Memory B cell (primary cell): Measurements from ENCODE around the gene C2CD5.
"Not testable (repeated sequence)": the region's sequence is repeated elsewhere in the genome, so short reads cannot be mapped to it uniquely, and the experiment has no call there.

Source experiments
- ATAC-seq: fragments of 150-1000 bp; cut with Tn5 transposase; 2 replicates; pipeline ENCODE4 v1.10.0; 2021; ENCODE audit warnings: low read depth, mild to moderate bottlenecking, moderate library complexity
- DNase-seq, 2 donors: peaks; one replicate each; pipeline ENCODE4 v3.0.0; 2022; ENCODE audit warnings: low spot score in 2 of 2
- H3K27ac Mint-ChIP-seq: one replicate; pipeline ENCODE4 v1.8.0; 2022; ENCODE audit warnings: mild to moderate bottlenecking, moderate library complexity, mixed read lengths
- H3K27me3 Mint-ChIP-seq: one replicate; pipeline ENCODE4 v1.8.0; 2022; ENCODE audit warnings: mixed read lengths
- H3K36me3 Mint-ChIP-seq: one replicate; pipeline ENCODE4 v1.8.0; 2022; ENCODE audit warnings: mild to moderate bottlenecking, mixed read lengths
- H3K4me1 Mint-ChIP-seq: one replicate; pipeline ENCODE4 v1.8.0; 2022; ENCODE audit warnings: mixed read lengths
- H3K4me3 Mint-ChIP-seq: one replicate; pipeline ENCODE4 v1.8.0; 2022; ENCODE audit warnings: mild to moderate bottlenecking, moderate library complexity, mixed read lengths
- H3K9me3 Mint-ChIP-seq: one replicate; pipeline ENCODE4 v1.8.0; 2022; ENCODE audit warnings: mixed read lengths

C2CD5 gene

DNA sequence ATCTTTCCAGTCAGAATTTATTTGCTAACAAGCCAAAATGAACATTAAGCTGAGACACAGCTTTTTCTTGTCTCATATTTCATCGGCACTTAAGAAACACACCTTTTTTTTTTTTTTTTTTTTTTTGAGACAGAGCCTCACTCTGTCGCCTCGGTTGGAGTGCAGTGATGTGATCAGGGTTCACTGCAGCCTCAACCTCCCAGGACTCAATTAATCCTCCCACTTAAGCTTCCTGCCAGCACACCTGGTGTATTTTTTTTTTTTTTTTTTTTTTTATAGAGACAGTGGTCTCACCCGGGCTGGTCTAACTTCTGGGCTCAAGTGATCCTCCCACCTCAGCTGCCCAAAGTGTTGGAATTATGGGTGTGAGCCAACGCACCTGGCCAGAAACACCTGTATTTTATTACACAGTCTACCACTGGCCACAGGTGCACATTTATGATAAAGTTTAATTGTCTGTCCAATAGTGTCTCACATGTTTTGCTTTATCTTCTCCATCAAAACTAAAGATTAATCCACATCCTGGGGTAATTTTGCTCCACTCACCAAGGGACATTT lies 62.7 kb downstream of the C2CD5 start:
- Mint-ChIP-seq H3K27ac (peak overlapping the region; percentile 9), H3K27me3 (no peaks in the 10 kb centered on the region)
- no peak for ATAC-seq

DNA sequence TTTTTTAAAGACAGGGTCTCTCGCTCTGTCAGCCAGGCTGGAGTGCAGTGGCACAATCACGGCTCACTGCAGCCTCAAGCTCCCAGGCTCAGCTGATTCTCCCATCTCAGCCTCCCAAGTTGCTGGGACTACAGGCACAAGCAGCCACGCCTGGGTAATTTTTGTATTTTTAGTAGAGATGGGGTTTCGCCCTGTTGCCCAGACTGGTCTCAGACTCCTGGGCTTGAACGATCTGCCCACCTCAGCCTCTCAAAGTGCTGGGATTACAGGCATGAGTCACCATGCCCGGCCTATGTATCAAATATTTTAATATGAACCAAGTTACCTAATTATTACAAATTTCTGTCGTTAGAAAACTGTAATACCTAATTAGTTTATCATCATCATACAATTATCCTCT lies 63.5 kb downstream of the C2CD5 start:
- ATAC-seq, H3K9me3 Mint-ChIP-seq, H3K4me3 Mint-ChIP-seq, H3K27ac Mint-ChIP-seq, DNase-seq, H3K27me3 Mint-ChIP-seq, H3K4me1 Mint-ChIP-seq: not testable (repeated sequence)
- peaks cover 25% of the 10 kb centered on the region for H3K36me3 Mint-ChIP-seq

More for the DNA sequence above, 62.7 kb downstream of the C2CD5 start:
- Mint-ChIP-seq H3K4me1 (peaks cover 7% of the 10 kb centered on the region), H3K36me3 (peaks cover 28% of the 10 kb centered on the region), H3K9me3 (no peaks in the 10 kb centered on the region), H3K4me3 (no peak overlapping the region)
- no peak for DNase-seq

GRCh38 chr12:22480016-22480415 lies 64.3 kb downstream of the C2CD5 start:
- Mint-ChIP-seq H3K36me3 (peaks cover 25% of the 10 kb centered on the region), H3K27me3 (no peaks in the 10 kb centered on the region), H3K9me3 (no peaks in the 10 kb centered on the region), H3K27ac (no peak overlapping the region), H3K4me1 (peaks cover 7% of the 10 kb centered on the region), H3K4me3 (no peak overlapping the region)
- ATAC-seq (no peak), DNase-seq (no peak)

GRCh38 chr12:22477894-22478287 lies 66.5 kb downstream of the C2CD5 start:
- peak overlapping the region; percentile 45 for H3K27ac Mint-ChIP-seq
- peaks cover 25% of the 10 kb centered on the region for H3K36me3 Mint-ChIP-seq

DNA sequence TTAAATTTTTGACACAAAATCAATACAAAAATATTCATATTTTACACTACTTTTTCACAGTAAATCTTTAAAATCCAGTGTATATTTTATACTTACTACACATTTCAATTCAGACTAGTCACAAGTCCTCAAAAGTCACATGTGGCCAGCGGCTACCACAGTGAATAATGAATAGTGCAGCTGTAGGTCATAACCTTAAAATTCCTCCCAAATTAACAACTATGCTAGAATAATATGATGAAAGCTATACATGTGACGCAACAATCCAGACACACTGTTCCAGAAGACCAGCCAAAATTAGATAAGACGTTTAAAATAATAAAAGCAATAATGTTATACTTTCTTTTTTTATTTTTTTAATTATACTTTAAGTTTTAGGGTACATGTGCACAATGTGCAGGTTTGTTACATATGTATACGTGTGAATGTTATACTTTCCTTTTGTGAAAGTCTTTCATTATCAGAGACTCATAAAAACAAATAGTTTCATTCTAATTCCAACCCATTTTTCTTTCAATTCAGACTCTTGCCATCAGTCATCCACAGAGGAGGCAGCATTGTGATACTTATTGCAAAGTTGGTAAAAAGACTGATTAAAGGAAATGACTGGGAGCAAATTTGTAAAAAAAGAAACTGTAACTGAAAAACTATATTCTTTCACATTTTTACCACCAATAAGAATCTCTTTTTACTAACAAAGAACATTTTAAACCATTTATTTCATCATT lies 67.0 kb downstream of the C2CD5 start:
- Mint-ChIP-seq H3K4me3 (no peak overlapping the region), H3K4me1 (peaks cover 16% of the 10 kb centered on the region), H3K36me3 (peaks cover 23% of the 10 kb centered on the region), H3K27me3 (no peaks in the 10 kb centered on the region), H3K27ac (peak overlapping the region; percentile 45), H3K9me3 (no peaks in the 10 kb centered on the region)
- DNase-seq (no peak), ATAC-seq (no peak)

More at GRCh38 chr12:22477894-22478287, 66.5 kb downstream of the C2CD5 start:
- Mint-ChIP-seq H3K4me1 (peaks cover 16% of the 10 kb centered on the region), H3K27me3 (no peaks in the 10 kb centered on the region), H3K9me3 (no peaks in the 10 kb centered on the region), H3K4me3 (no peak overlapping the region)
- no peak for DNase-seq
- ATAC-seq: no peak

GRCh38 chr12:22476133-22476532 lies 68.2 kb downstream of the C2CD5 start:
- Mint-ChIP-seq H3K27ac (no peak overlapping the region), H3K4me3 (no peak overlapping the region), H3K36me3 (peaks cover 22% of the 10 kb centered on the region), H3K4me1 (peaks cover 13% of the 10 kb centered on the region), H3K9me3 (no peaks in the 10 kb centered on the region), H3K27me3 (no peaks in the 10 kb centered on the region)
- DNase-seq (no peak), ATAC-seq (no peak)

DNA sequence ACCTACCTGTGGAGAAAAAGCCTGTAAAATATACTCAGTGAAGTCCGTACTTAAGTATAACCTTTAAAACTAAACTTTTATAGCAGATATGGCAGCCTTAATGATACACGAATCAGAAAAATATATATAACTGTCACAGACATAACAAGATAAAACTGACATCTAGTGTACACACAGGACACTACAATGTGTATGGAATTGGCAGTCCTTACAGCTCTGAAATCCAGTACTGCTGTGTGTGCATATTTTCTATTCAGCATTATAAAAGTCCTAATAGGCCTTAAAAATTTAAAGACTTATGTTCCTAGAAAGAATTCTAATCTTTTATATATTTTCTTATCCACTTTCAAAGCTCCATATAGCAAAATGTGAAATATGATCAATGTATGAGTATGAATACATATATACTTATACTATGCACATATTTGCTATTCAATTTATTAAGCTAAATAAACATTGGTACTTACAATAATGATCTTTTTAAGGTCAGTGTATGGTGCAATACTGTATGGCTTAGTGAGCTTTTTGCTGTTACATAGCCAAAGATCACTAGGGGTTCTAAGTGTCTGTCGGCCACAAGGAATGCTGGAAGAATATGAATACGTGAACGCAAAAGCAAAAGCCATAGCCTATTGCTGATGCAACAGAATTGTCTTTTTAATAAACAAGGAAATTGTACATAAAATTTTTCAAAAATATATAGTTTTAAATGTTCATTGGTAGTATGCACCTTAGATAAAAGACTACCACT lies 69.2 kb downstream of the C2CD5 start:
- Mint-ChIP-seq H3K4me3 (no peak overlapping the region), H3K4me1 (peaks cover 12% of the 10 kb centered on the region), H3K9me3 (no peaks in the 10 kb centered on the region), H3K36me3 (peaks cover 20% of the 10 kb centered on the region), H3K27me3 (no peaks in the 10 kb centered on the region), H3K27ac (no peak overlapping the region)
- ATAC-seq (no peak), DNase-seq (no peak)

DNA sequence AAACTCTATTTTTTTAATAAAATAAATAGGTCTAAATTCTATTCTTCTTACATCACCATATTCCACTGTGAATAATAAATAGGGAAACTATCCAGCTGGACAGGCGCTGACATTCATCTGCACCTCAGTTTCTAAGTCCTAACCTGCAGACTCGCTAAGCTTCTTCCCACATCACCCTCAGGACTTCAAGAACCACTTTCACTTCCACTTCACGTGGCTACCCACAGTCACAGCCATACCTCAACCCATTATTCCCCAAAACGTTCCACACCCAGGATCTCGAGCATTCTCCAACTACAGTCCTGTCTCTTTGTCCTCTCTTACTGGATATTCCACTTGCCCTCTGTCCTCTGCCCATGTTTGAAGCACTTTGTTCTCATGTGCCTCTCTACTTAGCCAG lies 71.1 kb downstream of the C2CD5 start:
- H3K4me1 Mint-ChIP-seq: peaks cover 11% of the 10 kb centered on the region
- peaks cover 21% of the 10 kb centered on the region for H3K36me3 Mint-ChIP-seq
- no peak overlapping the region for H3K4me3 Mint-ChIP-seq
- H3K9me3 Mint-ChIP-seq: no peaks in the 10 kb centered on the region
- peak overlapping the region; percentile 49 for H3K27ac Mint-ChIP-seq
- no peak for DNase-seq
- ATAC-seq: peak; percentile 88
- H3K27me3 Mint-ChIP-seq: no peaks in the 10 kb centered on the region

DNA sequence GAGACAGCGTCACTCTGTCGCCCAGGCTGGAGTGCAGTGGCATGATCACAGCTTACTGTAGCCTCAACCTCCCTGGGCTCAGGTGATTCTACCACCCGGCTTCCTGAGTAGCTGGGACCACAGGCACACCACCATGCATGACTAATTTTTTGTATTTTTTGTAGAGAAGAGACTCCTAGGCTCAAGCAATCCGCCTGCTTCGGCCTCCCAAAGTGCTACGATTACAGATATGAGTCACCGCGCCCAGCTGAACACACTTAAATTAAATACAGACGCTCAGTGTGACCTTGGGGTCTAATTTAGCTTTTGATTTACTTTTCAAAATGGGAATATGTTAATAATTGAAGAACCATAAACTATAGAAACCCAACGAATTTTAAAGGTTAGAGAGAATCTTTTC lies 77.2 kb downstream of the C2CD5 start:
- no peaks in the 10 kb centered on the region for H3K4me1 Mint-ChIP-seq
- no peaks in the 10 kb centered on the region for H3K27me3 Mint-ChIP-seq
- no peak overlapping the region for H3K4me3 Mint-ChIP-seq
- H3K36me3 Mint-ChIP-seq: peaks cover 14% of the 10 kb centered on the region
- H3K27ac Mint-ChIP-seq: no peak overlapping the region
- DNase-seq (no peak), ATAC-seq (peak; percentile 31)
- no peaks in the 10 kb centered on the region for H3K9me3 Mint-ChIP-seq

DNA sequence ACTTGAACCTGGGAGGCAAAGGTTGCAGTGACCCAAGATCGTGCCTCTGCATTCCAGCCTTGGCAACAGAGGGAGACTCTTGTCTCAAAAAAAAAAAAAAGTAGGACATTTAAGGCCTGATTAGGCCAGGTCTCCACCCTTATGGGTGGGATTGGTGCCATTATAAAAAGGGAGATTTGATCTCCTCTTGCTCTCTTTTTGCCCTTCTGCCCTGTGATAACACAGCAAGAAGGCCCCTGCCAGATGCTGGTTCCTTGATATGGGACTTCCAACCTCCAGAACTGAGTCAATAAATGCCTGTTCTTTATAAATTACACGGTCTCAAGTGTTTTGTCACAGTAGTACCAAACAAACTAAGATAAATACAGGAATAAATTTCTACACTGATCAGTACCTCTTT lies 81.0 kb downstream of the C2CD5 start:
- H3K4me3 Mint-ChIP-seq: no peak overlapping the region
- no peaks in the 10 kb centered on the region for H3K9me3 Mint-ChIP-seq
- peaks cover 11% of the 10 kb centered on the region for H3K36me3 Mint-ChIP-seq
- DNase-seq: no peak
- H3K4me1 Mint-ChIP-seq: peaks cover 4% of the 10 kb centered on the region
- H3K27me3 Mint-ChIP-seq: no peaks in the 10 kb centered on the region
- H3K27ac Mint-ChIP-seq: no peak overlapping the region
- ATAC-seq: no peak

DNA sequence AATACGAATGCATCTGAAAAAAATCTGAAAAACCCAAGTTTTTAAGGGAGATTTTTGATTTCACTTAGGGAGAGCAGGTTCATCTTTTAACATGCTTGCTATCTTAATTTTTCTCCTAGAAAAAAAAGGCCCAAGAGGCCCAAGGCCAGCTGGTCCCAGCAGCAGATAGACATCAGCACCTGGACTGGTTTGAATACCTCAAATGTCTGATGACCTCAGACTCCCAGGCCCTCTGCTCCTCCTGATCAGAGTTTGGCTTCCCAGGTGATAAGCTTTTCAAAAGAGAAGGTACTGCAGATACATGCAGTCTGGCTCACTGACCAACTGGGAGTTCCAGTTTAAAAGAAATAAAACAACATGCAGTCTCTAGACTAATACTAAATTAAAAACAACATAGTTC lies 82.6 kb downstream of the C2CD5 start:
- H3K4me1 Mint-ChIP-seq: peaks cover 7% of the 10 kb centered on the region
- peaks cover 11% of the 10 kb centered on the region for H3K36me3 Mint-ChIP-seq
- H3K27me3 Mint-ChIP-seq: no peaks in the 10 kb centered on the region
- H3K9me3 Mint-ChIP-seq: no peaks in the 10 kb centered on the region
- no peak overlapping the region for H3K4me3 Mint-ChIP-seq
- H3K27ac Mint-ChIP-seq: no peak overlapping the region
- DNase-seq (no peak), ATAC-seq (no peak)

- H3K4me1 Mint-ChIP-seq: peaks cover 7% of the 10 kb centered on the region
- peaks cover 9% of the 10 kb centered on the region for H3K36me3 Mint-ChIP-seq
- H3K9me3 Mint-ChIP-seq: no peaks in the 10 kb centered on the region
- no peak overlapping the region for H3K4me3 Mint-ChIP-seq
- ATAC-seq: peak; percentile 68
- peak in 1 of 2 donors; percentile 40 for DNase-seq
- H3K27ac Mint-ChIP-seq: no peak overlapping the region
- H3K27me3 Mint-ChIP-seq: no peaks in the 10 kb centered on the region
Observed at GRCh38 chr12:22459838-22460490, 84.4 kb downstream of the C2CD5 start.

GRCh38 chr12:22458298-22458937 lies 85.9 kb downstream of the C2CD5 start:
- Mint-ChIP-seq H3K4me1 (peaks cover 7% of the 10 kb centered on the region), H3K36me3 (peaks cover 13% of the 10 kb centered on the region), H3K27me3 (no peaks in the 10 kb centered on the region), H3K27ac (peak overlapping the region; percentile 70), H3K9me3 (no peaks in the 10 kb centered on the region), H3K4me3 (no peak overlapping the region)
- ATAC-seq: no peak
- DNase-seq: no peak

- no peak overlapping the region for H3K27ac Mint-ChIP-seq
Observed at GRCh38 chr12:22457085-22457484, 87.3 kb downstream of the C2CD5 start.

More at GRCh38 chr12:22457085-22457484, 87.3 kb downstream of the C2CD5 start:
- Mint-ChIP-seq H3K4me3 (no peak overlapping the region), H3K27me3 (no peaks in the 10 kb centered on the region), H3K36me3 (peaks cover 18% of the 10 kb centered on the region), H3K4me1 (peaks cover 7% of the 10 kb centered on the region), H3K9me3 (no peaks in the 10 kb centered on the region)
- ATAC-seq (no peak), DNase-seq (no peak)
